ENCODE measurements around the gene TMEM132A.

DNA sequence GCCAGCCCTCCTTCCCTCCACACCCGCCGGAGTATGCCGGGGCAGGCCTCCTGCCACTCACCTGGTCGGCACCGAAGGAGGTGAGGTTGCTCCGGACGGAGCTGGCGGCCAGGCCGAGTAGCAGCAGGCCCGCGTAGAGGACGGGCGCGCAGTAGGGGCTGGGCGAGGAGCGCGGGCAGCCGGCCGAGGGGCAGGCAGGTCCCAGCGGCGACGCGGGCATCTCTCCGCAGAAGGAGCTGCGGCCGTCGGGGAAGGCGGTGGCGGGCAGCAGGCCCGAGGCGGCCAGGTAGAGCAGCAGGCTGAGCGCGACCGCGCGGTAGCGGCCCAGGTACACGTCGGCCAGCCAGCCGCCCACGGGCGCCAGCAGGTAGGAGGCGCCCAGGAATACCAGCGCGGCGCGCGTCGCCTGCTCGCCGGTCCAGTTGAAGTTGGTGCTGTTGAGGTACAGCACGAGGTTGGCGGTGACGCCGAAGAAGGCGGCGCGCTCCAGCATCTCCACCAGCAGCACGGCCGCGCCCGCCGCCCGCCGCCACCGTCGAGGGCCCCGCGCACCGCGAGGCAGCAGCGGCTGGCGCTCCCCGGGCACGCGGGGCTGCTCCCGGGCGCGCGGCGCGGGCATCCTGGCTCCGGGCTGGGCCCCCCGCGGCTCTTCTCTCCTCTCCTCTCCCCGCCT is 26.8 kb downstream of the TMEM132A start:
- TF ChIP-seq, protein P1, sequence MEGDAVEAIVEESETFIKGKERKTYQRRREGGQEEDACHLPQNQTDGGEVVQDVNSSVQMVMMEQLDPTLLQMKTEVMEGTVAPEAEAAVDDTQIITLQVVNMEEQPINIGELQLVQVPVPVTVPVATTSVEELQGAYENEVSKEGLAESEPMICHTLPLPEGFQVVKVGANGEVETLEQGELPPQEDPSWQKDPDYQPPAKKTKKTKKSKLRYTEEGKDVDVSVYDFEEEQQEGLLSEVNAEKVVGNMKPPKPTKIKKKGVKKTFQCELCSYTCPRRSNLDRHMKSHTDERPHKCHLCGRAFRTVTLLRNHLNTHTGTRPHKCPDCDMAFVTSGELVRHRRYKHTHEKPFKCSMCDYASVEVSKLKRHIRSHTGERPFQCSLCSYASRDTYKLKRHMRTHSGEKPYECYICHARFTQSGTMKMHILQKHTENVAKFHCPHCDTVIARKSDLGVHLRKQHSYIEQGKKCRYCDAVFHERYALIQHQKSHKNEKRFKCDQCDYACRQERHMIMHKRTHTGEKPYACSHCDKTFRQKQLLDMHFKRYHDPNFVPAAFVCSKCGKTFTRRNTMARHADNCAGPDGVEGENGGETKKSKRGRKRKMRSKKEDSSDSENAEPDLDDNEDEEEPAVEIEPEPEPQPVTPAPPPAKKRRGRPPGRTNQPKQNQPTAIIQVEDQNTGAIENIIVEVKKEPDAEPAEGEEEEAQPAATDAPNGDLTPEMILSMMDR (IDR thresholded peaks at IDR 0.05), result no peak
- no peak for TF ChIP-seq POLR2A (IDR thresholded peaks at IDR 0.05)

Measured in ovary (tissue), 3 donors.